ENCODE data around the gene CDKN2B-AS1.

The CDKN2B-AS1 gene

GRCh38 chr9:21982861-21983560 is 11.6 kb upstream of the CDKN2B-AS1 start:
- no peak for DNase-seq (ENCODE audit: low read depth in 1 of 2, low spot score in 1 of 2)

- DNase-seq (ENCODE audit: low read depth in 1 of 2, low spot score in 1 of 2), result no peak
These were observed 11.0 kb upstream of the CDKN2B-AS1 start for GRCh38 chr9:21983561-21983935.

GRCh38 chr9:21984101-21984500 is 10.5 kb upstream of the CDKN2B-AS1 start:
- DNase-seq (ENCODE audit: low read depth in 1 of 2, low spot score in 1 of 2), result no peak

- no peak for DNase-seq (ENCODE audit: low read depth in 1 of 2, low spot score in 1 of 2)
These were observed 8.5 kb upstream of the CDKN2B-AS1 start for GRCh38 chr9:21985964-21986667.

- DNase-seq (ENCODE audit: low read depth in 1 of 2, low spot score in 1 of 2), result no peak
These were observed 6.3 kb upstream of the CDKN2B-AS1 start for GRCh38 chr9:21988056-21988990.

- no peak for DNase-seq (ENCODE audit: low read depth in 1 of 2, low spot score in 1 of 2)
These were observed 5.0 kb upstream of the CDKN2B-AS1 start for GRCh38 chr9:21989440-21990189.

- no peak for DNase-seq (ENCODE audit: low read depth in 1 of 2, low spot score in 1 of 2)
These were observed 3.3 kb upstream of the CDKN2B-AS1 start for GRCh38 chr9:21991072-21991959.

GRCh38 chr9:21993007-21993406 is 1.6 kb upstream of the CDKN2B-AS1 start:
- no peak for DNase-seq (ENCODE audit: low read depth in 1 of 2, low spot score in 1 of 2)

GRCh38 chr9:21993893-21994555 is 567 bp upstream of the CDKN2B-AS1 start, which contains the start of gene CDKN2A:
TSS of gene CDKN2A (minus strand) at chr9:21994392.
- no peak for DNase-seq (ENCODE audit: low read depth in 1 of 2, low spot score in 1 of 2)

GRCh38 chr9:21995006-21995665 is 545 bp downstream of the CDKN2B-AS1 start:
- DNase-seq (ENCODE audit: low read depth in 1 of 2, low spot score in 1 of 2), result peak; percentile 41 to 46

- DNase-seq (ENCODE audit: low read depth in 1 of 2, low spot score in 1 of 2), result no peak
These were observed 1.2 kb downstream of the CDKN2B-AS1 start for GRCh38 chr9:21995666-21996398.

- no peak for DNase-seq (ENCODE audit: low read depth in 1 of 2, low spot score in 1 of 2)
These were observed 1.8 kb downstream of the CDKN2B-AS1 start for GRCh38 chr9:21996438-21996837.

GRCh38 chr9:21996858-21997257 is 2.3 kb downstream of the CDKN2B-AS1 start:
- no peak for DNase-seq (ENCODE audit: low read depth in 1 of 2, low spot score in 1 of 2)

GRCh38 chr9:21997480-21997879 is 2.9 kb downstream of the CDKN2B-AS1 start:
- no peak for DNase-seq (ENCODE audit: low read depth in 1 of 2, low spot score in 1 of 2)

- DNase-seq (ENCODE audit: low read depth in 1 of 2, low spot score in 1 of 2), result no peak
These were observed 3.4 kb downstream of the CDKN2B-AS1 start for GRCh38 chr9:21998026-21998425.

- DNase-seq (ENCODE audit: low read depth in 1 of 2, low spot score in 1 of 2), result no peak
These were observed 7.4 kb downstream of the CDKN2B-AS1 start for GRCh38 chr9:22002038-22002437.

GRCh38 chr9:22005021-22005701 is 10.6 kb downstream of the CDKN2B-AS1 start:
- no peak for DNase-seq (ENCODE audit: low read depth in 1 of 2, low spot score in 1 of 2)

Measured in stimulated activated CD4-positive, alpha-beta T cell treated with anti-CD3 and anti-CD28 coated beads, Interleukin-15, amount 100 ng/mL, for 1 hour (primary cell).